CD4-positive, alpha-beta T cell treated with Interleukin-17A for 1 hour (primary cell): ENCODE data around the gene NME4.
"Not testable (repeated sequence)": the region's sequence is repeated elsewhere in the genome, so short reads cannot be mapped to it uniquely, and the experiment has no call there.

ENCODE experiments used
- DNase-seq: peaks from one replicate; pipeline ENCODE4 v3.0.0-alpha.2; 2020

The NME4 gene

GRCh38 chr16:397135-397661, at the start of gene NME4:
TSS of gene NME4 (plus strand) at chr16:397199. CDS start at chr16:397223, 24 bp downstream.
- no peak for DNase-seq

GRCh38 chr16:347203-347602, 49.8 kb upstream of the NME4 start:
- no peak for DNase-seq

- not testable (repeated sequence) for DNase-seq
These were observed 48.5 kb upstream of the NME4 start for GRCh38 chr16:348495-348894.

DNA sequence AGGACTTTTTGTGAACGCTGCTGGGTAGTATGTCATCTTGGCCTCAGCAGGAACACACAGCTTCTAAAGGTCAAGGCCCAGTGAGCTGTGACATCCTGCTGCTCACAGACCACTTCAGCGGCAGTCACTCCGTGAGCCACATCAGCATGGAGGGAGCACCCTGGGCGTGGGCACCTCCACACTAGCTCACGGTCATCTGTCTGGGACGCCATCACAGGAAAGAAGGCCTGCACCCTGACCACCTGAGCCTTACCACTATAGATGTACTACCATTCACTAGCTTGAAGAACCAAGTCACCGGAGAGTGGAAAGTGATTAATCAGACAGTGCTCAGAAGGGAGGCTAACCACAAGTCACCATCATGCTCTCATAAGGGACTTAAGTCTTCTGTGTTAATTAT, 47.8 kb upstream of the NME4 start:
- no peak for DNase-seq

DNA sequence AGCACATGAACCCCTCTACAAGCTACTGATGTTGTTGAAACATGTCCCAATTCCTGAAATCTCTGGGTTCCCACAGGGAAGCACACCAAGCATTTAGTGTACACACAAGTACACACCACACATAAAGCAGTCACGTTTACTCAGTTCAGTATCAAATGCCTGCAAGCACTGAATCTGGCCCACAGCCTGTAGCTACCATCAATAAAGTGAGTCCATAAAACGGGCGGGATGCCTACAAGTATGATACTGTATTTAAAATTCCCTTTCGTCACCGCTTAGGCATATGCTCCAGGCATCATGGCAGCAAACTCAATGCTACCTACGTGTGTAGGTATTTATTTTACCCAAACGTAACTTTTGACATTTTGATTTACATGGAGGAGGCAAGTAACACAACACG, 46.8 kb upstream of the NME4 start:
- no peak for DNase-seq

- DNase-seq, result peak; percentile 47
These were observed 45.0 kb upstream of the NME4 start for GRCh38 chr16:351804-352520.

GRCh38 chr16:352547-353403, 44.2 kb upstream of the NME4 start, which contains the start of gene AXIN1:
TSS of gene AXIN1 (minus strand) at chr16:352723. CDS start at chr16:347025, 5,698 bp downstream.
- DNase-seq, result peak; percentile 100

DNA sequence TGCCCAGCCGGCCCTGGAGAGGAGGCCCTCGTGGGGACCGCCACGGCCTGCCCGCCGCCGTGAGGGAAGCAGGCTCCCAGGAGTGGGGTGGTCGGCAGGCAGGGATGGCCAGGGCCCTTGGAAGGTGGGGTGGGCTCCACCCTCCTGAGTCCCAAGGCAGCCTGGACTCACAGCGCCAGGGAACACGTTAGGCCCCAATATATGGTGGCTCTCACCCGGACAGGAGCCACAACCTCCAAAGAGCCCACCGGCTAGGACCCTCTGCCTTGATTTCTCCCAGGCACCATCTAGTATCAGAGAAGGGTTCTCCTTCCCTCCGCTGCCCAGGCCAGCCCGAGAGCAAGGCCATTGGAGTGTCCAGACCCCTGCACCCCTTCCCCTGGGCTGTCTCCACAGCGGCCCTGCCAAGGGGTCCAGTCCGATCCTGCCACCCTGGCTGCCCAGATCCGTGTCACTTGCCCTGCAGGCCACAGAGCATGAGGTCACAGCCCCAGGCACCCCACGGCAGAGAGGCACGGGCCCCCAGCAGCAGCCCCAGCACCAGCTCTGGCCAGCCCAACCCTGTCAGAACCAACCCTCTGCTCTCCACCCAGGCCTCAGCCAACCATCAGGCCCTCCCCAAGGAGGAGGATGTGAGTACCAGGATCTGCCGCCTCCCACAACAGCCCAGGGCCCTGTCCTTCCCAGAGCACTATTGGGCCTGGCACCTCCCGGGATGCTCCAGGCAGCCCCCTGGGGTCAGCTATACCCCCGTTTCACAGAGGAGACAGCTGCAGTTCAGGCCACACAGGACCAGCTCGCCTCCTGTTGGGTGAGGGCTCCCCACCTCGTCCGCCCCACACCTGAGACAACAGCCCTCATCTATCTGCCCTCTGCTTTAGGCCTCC, 43.4 kb upstream of the NME4 start:
- DNase-seq, result no peak

DNA sequence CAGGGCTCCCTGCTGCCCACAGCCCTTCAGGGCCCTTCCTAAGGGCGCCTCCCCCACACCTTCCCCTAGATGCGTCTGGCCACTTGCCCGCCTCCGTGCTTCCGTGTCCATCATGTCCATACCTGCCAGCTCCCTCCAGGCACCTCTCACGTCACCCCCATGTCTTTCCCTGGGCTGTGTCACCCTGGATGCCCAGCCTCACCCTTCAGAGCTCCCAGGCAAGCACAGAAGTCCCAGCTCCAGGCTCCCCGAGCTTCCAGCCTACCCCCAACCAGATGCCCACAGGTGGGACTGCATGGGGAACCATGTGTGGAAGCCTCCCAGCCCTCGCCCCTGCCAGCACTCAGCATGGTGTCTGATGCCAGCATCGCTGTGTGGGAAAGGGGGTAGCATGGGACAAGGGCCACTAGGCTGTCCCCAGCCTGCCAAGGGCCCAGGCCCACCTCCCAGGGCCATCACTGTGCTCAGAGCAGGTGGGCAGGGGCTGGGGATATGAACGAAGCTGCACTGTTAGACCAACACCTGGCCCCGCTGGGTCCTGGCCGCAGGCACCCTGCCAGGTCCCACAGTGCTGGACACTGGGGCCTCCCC, 42.6 kb upstream of the NME4 start:
- no peak for DNase-seq

GRCh38 chr16:354971-355461, 42.0 kb upstream of the NME4 start:
- DNase-seq, result peak; percentile 74

GRCh38 chr16:356741-357140, 40.3 kb upstream of the NME4 start:
- no peak for DNase-seq

DNA sequence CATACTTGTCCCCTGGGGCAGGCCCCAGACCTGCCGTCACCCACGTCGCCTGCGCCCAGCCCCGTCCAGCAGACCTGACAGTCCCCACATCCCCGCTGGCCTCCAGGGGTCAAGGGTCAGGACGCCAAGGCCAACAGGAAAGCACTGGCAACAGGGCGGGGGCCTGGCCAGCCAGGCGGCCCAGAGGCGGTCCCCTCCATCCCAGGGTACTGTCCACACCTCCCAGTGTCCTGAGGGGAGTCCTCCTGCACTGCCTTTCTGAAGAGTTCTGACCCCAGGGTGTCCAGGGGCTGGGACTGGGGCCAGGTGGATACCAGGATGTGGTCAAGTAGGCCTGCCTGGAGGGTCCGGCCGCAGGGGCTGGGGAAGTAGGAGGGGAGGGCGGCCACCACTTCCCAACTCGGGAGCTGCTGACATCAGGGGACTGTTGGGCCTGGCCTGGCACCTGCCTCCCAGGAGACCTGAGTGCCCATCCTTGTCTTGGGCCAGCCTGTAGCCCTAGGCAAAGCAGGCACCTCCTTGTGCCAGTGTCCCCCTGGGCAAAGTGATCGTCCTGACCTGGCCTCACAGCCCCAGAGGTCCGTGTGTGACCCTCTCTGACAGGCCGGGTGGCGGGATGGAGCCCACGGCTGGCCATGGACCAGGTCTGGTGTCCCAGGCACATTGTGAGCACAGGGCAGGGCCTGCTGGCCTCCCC, 37.8 kb upstream of the NME4 start:
- DNase-seq, result no peak

DNA sequence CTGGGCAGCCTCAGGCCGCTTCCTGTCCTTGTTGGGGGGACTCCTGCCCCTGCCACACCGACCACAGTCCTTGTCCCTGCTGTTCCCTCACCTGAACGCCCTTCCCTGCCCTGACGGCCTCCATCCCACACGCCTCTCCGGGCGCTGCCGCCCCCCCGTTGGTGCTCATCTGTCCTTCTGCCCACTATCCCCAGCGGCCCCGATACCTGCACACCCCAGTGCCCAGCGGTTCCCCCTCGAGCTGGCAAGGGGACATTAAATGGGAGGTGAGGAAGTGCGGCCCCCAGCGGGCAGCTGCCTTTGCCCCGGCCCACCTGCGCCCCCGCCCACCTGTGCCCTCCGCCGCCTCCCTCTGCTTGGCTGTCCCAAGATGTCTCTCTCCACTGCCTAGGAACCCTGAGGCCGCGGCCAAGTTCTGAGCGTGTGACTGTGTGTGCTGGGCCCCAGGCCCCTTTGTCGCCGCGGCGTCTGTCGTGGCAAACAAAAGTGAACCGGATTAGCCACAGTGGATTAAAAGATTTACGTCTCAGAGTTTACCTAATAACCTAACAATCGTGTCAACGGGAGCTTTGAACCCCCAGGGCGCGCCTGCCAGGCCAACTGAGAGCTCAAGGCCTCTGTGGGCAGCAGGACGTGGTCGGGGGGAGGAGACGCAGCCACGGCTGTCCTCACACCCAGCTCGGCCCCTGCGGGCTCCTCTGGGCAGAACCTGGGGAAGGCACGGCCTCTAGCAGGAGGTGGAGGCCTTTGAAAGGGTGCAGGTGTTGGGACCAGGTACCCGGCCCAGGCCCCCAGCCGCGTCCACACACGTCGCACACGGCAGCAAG, 36.9 kb upstream of the NME4 start:
- DNase-seq, result no peak

DNA sequence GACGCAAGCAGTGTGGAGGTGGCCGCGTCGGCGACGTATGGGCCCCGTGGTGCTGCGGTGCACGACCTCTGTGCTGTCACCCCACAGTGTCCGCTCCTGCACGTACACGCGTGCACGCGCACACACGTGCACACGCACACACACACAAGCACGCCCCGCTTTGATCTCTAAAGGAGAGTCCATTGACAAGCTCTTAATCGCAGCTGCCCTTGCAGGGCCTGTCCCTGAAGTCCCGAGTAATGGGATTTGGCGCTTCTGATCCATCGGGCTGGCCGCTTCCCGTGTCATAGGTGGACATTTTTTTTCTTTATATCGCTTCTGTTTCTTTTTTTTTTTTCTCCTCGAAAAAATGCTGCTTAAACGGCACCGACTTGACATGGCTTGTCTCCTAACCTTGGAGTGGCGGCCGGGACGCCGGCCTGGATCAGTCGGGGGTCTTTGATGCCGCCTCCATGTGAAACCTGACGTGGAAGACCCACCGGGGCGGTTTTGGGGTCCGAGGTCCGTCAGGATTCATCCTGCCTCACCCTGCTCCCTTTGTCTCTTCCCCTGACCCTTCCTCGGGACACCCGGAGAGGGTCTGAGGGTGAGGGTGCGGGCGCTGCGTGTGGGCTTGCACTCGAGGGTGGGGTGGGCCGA, 36.2 kb upstream of the NME4 start:
- no peak for DNase-seq

- DNase-seq, result no peak
These were observed 35.6 kb upstream of the NME4 start for GRCh38 chr16:361341-361871.

DNA sequence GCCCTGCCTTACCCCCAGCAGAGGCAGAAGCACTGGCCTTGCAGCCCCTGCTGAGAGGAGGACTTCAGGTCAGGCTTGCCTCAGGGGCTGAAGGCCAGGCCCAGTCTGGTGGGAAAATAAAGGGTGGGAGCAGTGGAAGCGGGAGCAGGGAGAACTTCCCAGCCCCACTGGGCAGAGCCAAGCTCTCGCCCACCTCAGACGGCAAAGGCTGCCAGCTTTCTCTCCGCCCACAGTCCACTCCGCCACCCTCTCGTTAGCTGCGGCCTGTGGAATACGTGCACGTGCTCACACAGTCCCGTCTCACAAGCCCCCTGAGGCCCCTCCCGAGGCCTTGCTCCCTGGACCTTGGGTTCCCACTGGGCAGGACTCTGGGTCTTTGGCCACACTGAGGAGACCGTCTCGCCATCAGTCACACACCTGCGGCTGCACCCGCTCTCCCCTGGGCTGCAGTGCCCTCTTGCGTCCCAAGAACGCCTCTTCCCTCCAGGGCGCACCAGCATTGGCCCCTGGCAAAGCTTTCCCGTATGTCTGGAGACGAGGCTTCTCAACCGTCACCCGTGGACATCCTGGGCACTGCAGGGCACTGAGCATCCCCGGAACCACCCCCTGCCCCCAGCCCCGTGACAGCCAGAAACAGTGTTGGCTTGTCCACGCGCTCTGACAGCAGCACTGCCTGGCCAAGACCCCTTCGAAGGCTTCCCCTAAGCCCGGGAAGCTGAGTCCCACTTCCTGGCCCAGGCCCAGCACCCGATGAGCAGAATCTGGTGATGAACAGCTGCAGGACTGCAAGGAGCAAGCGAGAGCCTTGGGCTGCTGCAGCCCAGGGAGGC, 34.9 kb upstream of the NME4 start:
- DNase-seq, result peak; percentile 80

DNA sequence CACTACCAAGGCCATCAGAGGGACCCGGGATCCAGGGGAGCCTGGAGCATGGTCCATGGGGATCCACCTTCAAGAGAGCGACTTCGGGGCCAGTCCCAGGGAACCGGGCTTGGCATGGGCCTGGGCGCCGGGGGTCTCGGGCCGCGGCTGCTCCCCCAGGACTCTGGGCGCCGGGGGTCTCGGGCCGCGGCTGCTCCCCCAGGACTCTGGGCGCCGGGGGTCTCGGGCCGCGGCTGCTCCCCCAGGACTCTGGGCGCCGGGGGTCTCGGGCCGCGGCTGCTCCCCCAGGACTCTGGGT, 34.3 kb upstream of the NME4 start:
- DNase-seq, result not testable (repeated sequence)

- no peak for DNase-seq
These were observed 33.8 kb upstream of the NME4 start for GRCh38 chr16:363110-363765.
